Adrenal gland (tissue), 12 donors: Measurements from ENCODE around the gene DUSP3. TPM values are rescaled to one million over a fixed set of nuclear protein-coding genes. Genes with fewer than 3 reads are reported as not detected.

Experiments
- DNase-seq, 7 donors: peaks; one replicate each; pipeline ENCODE4 v3.0.0-alpha.2; 2019 to 2020
- H3K27ac ChIP-seq, 5 donors: fragments of 200-600 bp; sonication (generic) in 4 of 5; 1 replicate in 3 of 5; 2 replicates in 2 of 5; pipeline versions ENCODE4 v1.5.1 to v1.8.0; 2016 to 2020; ENCODE audit warnings: mild to moderate bottlenecking in 1 of 5
- H3K27me3 ChIP-seq: fragments of 200-600 bp; 2 replicates; pipeline ENCODE4 v1.8.0; 2021
- H3K36me3 ChIP-seq, 2 donors: fragments of 200-600 bp; replicated peaks in 1 of 2; 1 replicate in 1 of 2; 2 replicates in 1 of 2; pipeline versions ENCODE4 v1.5.1 to v1.8.0; 2018 to 2022
- H3K4me1 ChIP-seq, 2 donors: fragments of 200-600 bp; replicated peaks in 1 of 2; 1 replicate in 1 of 2; 2 replicates in 1 of 2; pipeline versions ENCODE4 v1.5.1 to v1.8.0; 2018 to 2021
- H3K4me3 ChIP-seq, 4 donors: fragments of 200-600 bp; sonication (generic) in 3 of 4; one replicate each; pipeline ENCODE4 v1.5.1; 2016 to 2018
- H3K9me3 ChIP-seq, 3 donors: fragments of 200-600 bp; sonication (generic) in 1 of 3; replicated peaks in 1 of 3; 1 replicate in 2 of 3; 2 replicates in 1 of 3; pipeline versions ENCODE4 v1.5.1 to v1.8.0; 2016 to 2021
- CTCF ChIP-seq, 6 experiments: fragments of 450-650 bp in 4 of 6; fragments of 200-600 bp in 2 of 6; sonication (generic) in 1 of 6; IDR thresholded peaks; 1 replicate in 5 of 6; 2 replicates in 1 of 6; pipeline versions ENCODE4 v1.5.1 to v1.8.0; 2016 to 2021; ENCODE audit warnings: antibody characterized with exemption in 6 of 6, mild to moderate bottlenecking in 2 of 6, moderate library complexity in 1 of 6
- POLR2A ChIP-seq, 2 donors: fragments of 450-650 bp; IDR thresholded peaks; one replicate each; pipeline ENCODE4 v1.6.1; 2017; ENCODE audit warnings: antibody characterized with exemption in 2 of 2, mild to moderate bottlenecking in 2 of 2, moderate library complexity in 1 of 2
- WGBS, 4 donors: extraction: QIAGEN DNeasy Blood & Tissue Kit in 2 of 4; methylation state at CpG; one replicate each; pipeline versions ENCODE4 v1.1.5 to v1.1.7; 2013 to 2017; 5-methylcytosine and 5-hydroxymethylcytosine counted together
- intact Hi-C, 2 donors: fragments of 100-400 bp; cut with DNase I; formaldehyde crosslinking; loops; one replicate each; pipeline versions ENCODE4 v1.14.1 to v1.15.0; 2022 to 2023
- polyA plus RNA-seq, 3 donors: library from polyadenylated mRNA; stranded (reverse); fragments of 200-250 nt in 2 of 3; fragments of 350-450 nt in 1 of 3; fragmentation: Illumina TruSeq in 1 of 3; extraction: RNeasy Lipid Tissue Mini Kit (QIAGEN cat#74804) in 1 of 3; gene quantifications; one replicate each; pipeline ENCODE4 v1.2.3, GENCODE V29; 2013 to 2014
- total RNA-seq, 9 donors: library from RNA; depleted of rRNA in 4 of 9; stranded (reverse); fragments of >200 nt in 4 of 9; fragments of 120-200 nt in 1 of 9; fragmentation: NEBNext Ultra II Directional in 1 of 9; extraction: Animal tissue kit (Norgen Biotek cat#: 25700) in 1 of 9; gene quantifications; one replicate each; pipeline versions ENCODE4 v1.1.0 to v1.2.4, GENCODE V29; 2013 to 2023
- donor health status: healthy with polysubstance abuse.
- donor health status: Bipolar disorder and iron deficiency.
- donor health status: DM: yes; HTN: yes; CAD: no.
- donor health status: DM: no; HTN: no; CAD: no.
- donor health status: DM: no; HTN: no; CAD: no.
- donor health status: DM: yes; HTN: yes; CAD: no.

Gene DUSP3
- total and polyA plus RNA-seq, 12 donors = 56.3 to 136 (median 79.5) TPM

- 35 to 57% (median 44%) methylated on average over 6 of the region's 6 CpGs for WGBS, 4 donors
- Histone ChIP-seq H3K9me3 (no peaks in the 10 kb centered on the region), H3K4me3 (no peak overlapping the region), H3K36me3 (no peaks in the 10 kb centered on the region), H3K4me1 (peaks cover 0 to 7% of the 10 kb centered on the region in 2 donors), H3K27me3 (no peaks in the 10 kb centered on the region), H3K27ac (no peak overlapping the region)
- DNase-seq = no peak
- TF ChIP-seq POLR2A (IDR thresholded peaks at IDR 0.05) (no peak), CTCF (IDR thresholded peaks at IDR 0.05) (no peak)
- intact Hi-C loops = no loop called here
These were observed 33.2 kb downstream of the DUSP3 start for GRCh38 chr17:43745541-43745940.

- TF ChIP-seq CTCF (IDR thresholded peaks at IDR 0.05) = no peak
- TF ChIP-seq POLR2A (IDR thresholded peaks at IDR 0.05) = no peak
- no peaks in the 10 kb centered on the region for H3K36me3 ChIP-seq
- DNase-seq = no peak
- peaks cover 0 to 7% of the 10 kb centered on the region in 2 donors for H3K4me1 ChIP-seq
- no peak overlapping the region for H3K27ac ChIP-seq
- intact Hi-C loops = no loop called here
- H3K4me3 ChIP-seq = no peak overlapping the region
- WGBS, 4 donors = 85 to 94% (median 88%) methylated on average over 5 of the region's 5 CpGs
- H3K27me3 ChIP-seq = no peaks in the 10 kb centered on the region
- H3K9me3 ChIP-seq = no peaks in the 10 kb centered on the region
These were observed 37.1 kb downstream of the DUSP3 start for GRCh38 chr17:43741636-43742035.

GRCh38 chr17:43740541-43740940 lies 38.2 kb downstream of the DUSP3 start:
- 81 to 96% (median 86%) methylated on average over 4 of the region's 4 CpGs for WGBS, 4 donors
- H3K36me3 ChIP-seq = no peaks in the 10 kb centered on the region
- H3K27me3 ChIP-seq = no peaks in the 10 kb centered on the region
- DNase-seq = no peak
- H3K9me3 ChIP-seq = no peaks in the 10 kb centered on the region
- H3K27ac ChIP-seq = no peak overlapping the region
- H3K4me1 ChIP-seq = no peaks in the 10 kb centered on the region
- intact Hi-C loops = no loop called here
- no peak overlapping the region for H3K4me3 ChIP-seq
- TF ChIP-seq CTCF (IDR thresholded peaks at IDR 0.05) (no peak), POLR2A (IDR thresholded peaks at IDR 0.05) (no peak)

- no peaks in the 10 kb centered on the region for H3K4me1 ChIP-seq
- no peaks in the 10 kb centered on the region for H3K36me3 ChIP-seq
- H3K4me3 ChIP-seq = no peak overlapping the region
- DNase-seq = no peak
- WGBS, 4 donors = 83 to 90% (median 86%) methylated on average over 2 of the region's 2 CpGs
- TF ChIP-seq POLR2A (IDR thresholded peaks at IDR 0.05) = no peak
- TF ChIP-seq CTCF (IDR thresholded peaks at IDR 0.05) = no peak
- no peaks in the 10 kb centered on the region for H3K27me3 ChIP-seq
- H3K9me3 ChIP-seq = no peaks in the 10 kb centered on the region
- intact Hi-C loops = no loop called here
- H3K27ac ChIP-seq = no peak overlapping the region
These were observed 41.1 kb downstream of the DUSP3 start for GRCh38 chr17:43737722-43738121.
